ENCODE measurements around the gene MGRN1. TPM values are rescaled to one million over a fixed set of nuclear protein-coding genes. Genes with fewer than 3 reads are reported as not detected.

MGRN1 gene
- total and polyA plus RNA-seq, 2 of the 13 experiments (the other 11 are each of a cell fraction or from before 2014, with no cell fraction given) = 11.9 to 12.6 TPM

- Histone ChIP-seq H3K36me3 (replicated peaks in 1 of 2; ENCODE audit: control insufficient read depth in 1 of 2, insufficient read depth in 2 of 2, low read length in 2 of 2) (peaks cover 15 to 36% of the 10 kb centered on the region in 2 experiments), H3K27ac (ENCODE audit: extremely low read length, insufficient read depth, low read length) (peak overlapping the region; percentile 97)
- ATAC-seq = peak; percentile 54
- no peak for TF ChIP-seq ZFP62 (CRISPR knock-in tag; IDR thresholded peaks at IDR 0.05)
- no peak for TF ChIP-seq NR2F6 (IDR thresholded peaks at IDR 0.05)
- TF ChIP-seq NR2F6 (CRISPR knock-in tag; IDR thresholded peaks at IDR 0.05) = peak; percentile 66; the same call in 1 of the 2 replicates
- TF ChIP-seq REPIN1 (CRISPR knock-in tag; IDR thresholded peaks at IDR 0.05; ENCODE audit: borderline replicate concordance, low read depth) = 0 out of 2 replicates have a peak, but pooled peaks have one; percentile 38
- TF ChIP-seq RBM39 (IDR thresholded peaks at IDR 0.05; ENCODE audit: low read depth, low read length, poor library complexity, severe bottlenecking) = peak; percentile 39
- TF ChIP-seq FOXO1 (CRISPR knock-in tag; IDR thresholded peaks at IDR 0.05) = peak; percentile 65; the same call in 1 of the 2 replicates
- TF ChIP-seq ZNF276 (CRISPR knock-in tag; IDR thresholded peaks at IDR 0.05; ENCODE audit: low read depth) = no peak
- peak; percentile 82 for TF ChIP-seq HNF4A (CRISPR knock-in tag; IDR thresholded peaks at IDR 0.05)
- peak; percentile 9 for TF ChIP-seq ZEB1 (IDR thresholded peaks at IDR 0.05; ENCODE audit: insufficient replicate concordance, low read depth)
- peak; percentile 55; the same call in 1 of the 2 replicates for TF ChIP-seq ZNF232 (CRISPR knock-in tag; IDR thresholded peaks at IDR 0.05; ENCODE audit: borderline replicate concordance)
- peak; percentile 28; the same call in 1 of the 2 replicates for TF ChIP-seq UBTF (CRISPR knock-in tag; IDR thresholded peaks at IDR 0.05)
- TF ChIP-seq ZHX1 (CRISPR knock-in tag; IDR thresholded peaks at IDR 0.05; ENCODE audit: low read depth) = no peak
These were observed 40.2 kb downstream of the MGRN1 start for GRCh38 chr16:4664538-4665418.

More at GRCh38 chr16:4664538-4665418, 40.2 kb downstream of the MGRN1 start:
- peak; percentile 75 for DNase-seq (ENCODE audit: low spot score)
- peak overlapping the region; percentile 92 for H3K4me2 ChIP-seq (ENCODE audit: low read depth, low read length)
- in situ Hi-C loops (cut with HindIII; ENCODE audit: extremely low pct_ligation_motif_present, low pct_unique_long_range_greater_than_20kb) = loop anchor here (5.0 kb wide), 1 partner anchor 47 kb away; no protein-coding TSS in a partner anchor
- no peak for FAIRE-seq
- intact Hi-C loops (cut with micrococcal nuclease; ENCODE audit: unreplicated experiment) = loop anchor here (2.0 kb wide), 1 partner anchor 40 kb away; the partner anchor contains the start of gene MGRN1
- ChIA-PET POLR2A (interaction anchor here (0.7 to 2.9 kb wide), 10 partner anchors 10 to 340 kb away, joined by 3 to 39 read pairs (median 4); partner anchors contain the start of genes CDIP1, MGRN1 and ZNF500), CTCF (ENCODE audit: low intra/inter-chr PET ratio, low total read pairs) (no interaction called here)
- H4K20me1 ChIP-seq (ENCODE audit: insufficient read depth, low read length) = no peaks in the 10 kb centered on the region
- H3K9me3 ChIP-seq (ENCODE audit: low read length) = no peaks in the 10 kb centered on the region
- H3K9ac ChIP-seq (ENCODE audit: insufficient read depth, low read depth, low read length) = peak overlapping the region; percentile 77
- H2AFZ ChIP-seq (ENCODE audit: low read length) = no peak overlapping the region
- 21% methylated on average over 18 of the region's 26 CpGs for WGBS (ENCODE audit: low lambda C conversion rate)
- BruUV-seq (replicated peaks) = TSS peak; percentile 31
- H3K27me3 ChIP-seq (ENCODE audit: control insufficient read depth in 1 of 2, insufficient read depth in 2 of 2, low read length in 2 of 2) = no peaks in the 10 kb centered on the region; a peak in 1 of 5 replicates
- peak overlapping the region in 2 of 3 experiments; percentile 24 to 65; a peak in 4 of 6 replicates for H3K4me3 ChIP-seq (replicated peaks in 1 of 3; ENCODE audit: insufficient read depth in 1 of 3, low read depth in 2 of 3, low read length in 3 of 3)
- H3K79me2 ChIP-seq (ENCODE audit: insufficient read depth, low read length) = peaks cover 6% of the 10 kb centered on the region
- peaks cover 75% of the 10 kb centered on the region for H3K4me1 ChIP-seq (ENCODE audit: insufficient read depth, low read length)

All from HepG2 (cell line).